IgD-negative memory B cell (primary cell): ENCODE results near the gene PNMA1. TPM values are rescaled to one million over a fixed set of nuclear protein-coding genes. Genes with fewer than 3 reads are reported as not detected.

ENCODE experiments used
- H3K27ac Mint-ChIP-seq, 3 donors: one replicate each; pipeline ENCODE4 v1.8.0; 2020 to 2022; ENCODE audit warnings: mild to moderate bottlenecking in 3 of 3, mixed read lengths in 3 of 3, moderate library complexity in 1 of 3
- H3K27me3 Mint-ChIP-seq: one replicate; pipeline ENCODE4 v1.8.0; 2021; ENCODE audit warnings: mixed read lengths
- H3K36me3 Mint-ChIP-seq: one replicate; pipeline ENCODE4 v1.8.0; 2020; ENCODE audit warnings: mild to moderate bottlenecking, mixed read lengths
- H3K4me1 Mint-ChIP-seq, 3 donors: one replicate each; pipeline ENCODE4 v1.8.0; 2020 to 2022; ENCODE audit warnings: mixed read lengths in 3 of 3, mild to moderate bottlenecking in 1 of 3
- H3K4me3 Mint-ChIP-seq, 4 donors: one replicate each; pipeline ENCODE4 v1.8.0; 2020 to 2022; ENCODE audit warnings: mild to moderate bottlenecking in 4 of 4, mixed read lengths in 4 of 4, moderate library complexity in 3 of 4
- H3K9me3 Mint-ChIP-seq, 3 donors: one replicate each; pipeline ENCODE4 v1.8.0; 2020 to 2021; ENCODE audit warnings: mixed read lengths in 3 of 3, mild to moderate bottlenecking in 1 of 3
- polyA plus RNA-seq: library from polyadenylated mRNA; unstranded; fragments of 300-500 nt; fragmentation: Illumina TruSeq; gene quantifications from one replicate; pipeline ENCODE4 v1.2.3, GENCODE V29; 2021

Gene PNMA1
- polyA plus RNA-seq, 1 donor from 2014 or later = 20.9 TPM

DNA sequence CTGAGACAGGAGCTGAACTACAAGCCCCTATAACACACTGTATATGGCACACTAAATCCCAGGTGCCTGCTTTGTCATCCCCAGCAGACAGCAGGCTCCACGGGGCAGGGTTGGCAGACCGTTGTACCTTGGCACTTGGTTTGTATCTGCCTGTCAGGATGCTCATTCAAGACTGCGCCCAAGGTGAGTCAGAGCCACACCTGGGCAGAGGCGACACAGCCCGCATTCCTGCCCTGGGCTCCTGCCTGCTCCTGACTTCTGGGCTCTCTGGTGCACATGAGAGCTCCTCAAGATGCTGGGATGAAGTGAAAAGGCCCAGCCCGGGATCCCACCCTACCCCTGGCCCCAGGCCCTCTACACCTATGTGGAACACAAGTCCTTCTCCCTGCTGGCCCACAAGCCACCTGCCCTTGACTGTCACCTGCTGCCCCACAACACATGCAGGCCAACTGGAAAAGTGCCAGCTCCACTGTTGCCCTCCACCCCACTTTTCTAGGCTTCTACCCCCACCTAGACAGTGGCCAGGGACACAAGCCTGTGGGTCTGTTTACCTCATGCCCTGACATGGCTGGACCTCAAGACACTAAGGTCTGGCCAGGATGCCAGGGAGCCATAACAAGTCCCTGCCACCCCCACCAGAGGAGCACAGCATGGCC lies 30.8 kb upstream of the PNMA1 start:
- H3K4me1 Mint-ChIP-seq = peaks cover 69 to 87% (median 77%) of the 10 kb centered on the region in 3 donors
- H3K4me3 Mint-ChIP-seq = peak overlapping the region; percentile 48 to 90 (median 78)
- peak overlapping the region; percentile 3 to 93 (median 87) for H3K27ac Mint-ChIP-seq
- H3K36me3 Mint-ChIP-seq = no peaks in the 10 kb centered on the region
- H3K9me3 Mint-ChIP-seq = no peaks in the 10 kb centered on the region
- no peaks in the 10 kb centered on the region for H3K27me3 Mint-ChIP-seq

DNA sequence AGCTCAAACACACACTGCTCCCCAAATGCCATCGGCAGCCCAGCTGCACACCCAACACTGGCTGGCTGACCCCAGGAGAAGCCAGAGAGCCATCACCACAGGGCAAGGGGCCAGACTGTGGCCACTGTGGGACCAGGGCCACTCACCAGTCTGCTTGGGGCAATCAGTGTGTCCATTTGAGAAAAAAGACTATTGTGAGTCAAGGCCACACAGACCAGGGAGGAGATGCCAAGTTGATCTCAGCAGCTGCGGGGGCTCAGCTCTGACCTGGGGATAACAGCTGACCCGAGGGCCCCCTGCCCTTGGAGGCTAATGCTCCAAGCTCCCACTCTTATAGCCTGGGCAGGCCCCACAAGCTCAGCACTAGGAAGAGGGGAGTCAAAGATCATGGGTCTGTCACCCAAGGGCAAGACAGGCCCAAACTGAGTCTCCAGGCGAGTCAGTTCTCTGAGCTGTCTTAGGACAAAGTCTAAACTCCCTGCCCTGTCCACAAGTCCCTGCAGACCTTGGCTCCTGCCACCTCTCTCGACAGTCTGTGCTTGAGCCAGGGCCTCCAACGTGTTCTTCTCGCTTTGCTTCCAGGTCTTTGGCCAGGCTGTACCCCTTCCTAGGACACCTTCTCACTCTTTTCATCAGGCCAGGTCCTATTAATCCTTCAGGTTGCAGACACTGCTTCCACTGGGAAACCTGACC lies 30.1 kb upstream of the PNMA1 start:
- H3K36me3 Mint-ChIP-seq = no peaks in the 10 kb centered on the region
- peaks cover 64 to 81% (median 71%) of the 10 kb centered on the region in 3 donors for H3K4me1 Mint-ChIP-seq
- no peaks in the 10 kb centered on the region for H3K9me3 Mint-ChIP-seq
- no peaks in the 10 kb centered on the region for H3K27me3 Mint-ChIP-seq
- H3K4me3 Mint-ChIP-seq = peak overlapping the region; percentile 48 to 90 (median 78)
- peak overlapping the region; percentile 87 to 95 (median 93) for H3K27ac Mint-ChIP-seq

DNA sequence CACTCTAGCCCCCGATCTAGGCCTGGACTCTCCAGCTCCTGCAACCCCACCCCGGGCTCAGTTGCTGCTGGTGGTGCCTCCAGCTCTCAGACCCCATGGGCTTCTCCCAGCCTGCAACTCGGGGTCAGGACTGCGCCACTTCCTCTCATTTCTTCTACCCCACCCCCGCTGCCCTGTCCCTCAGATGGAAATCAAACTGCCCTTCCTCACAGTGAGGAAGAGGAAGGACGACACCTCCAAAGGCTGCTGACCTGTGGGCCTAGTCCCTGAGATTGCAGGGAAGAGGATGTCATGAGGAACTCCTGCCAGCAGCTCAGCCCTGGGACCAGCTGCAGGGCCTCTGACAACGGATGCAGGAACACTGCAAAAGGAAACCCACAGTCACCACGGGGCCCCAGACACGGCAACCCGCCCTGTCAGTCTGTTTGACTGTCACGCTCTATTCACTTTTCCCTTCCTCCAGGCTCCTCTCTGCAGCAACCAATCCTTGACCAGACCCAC lies 29.3 kb upstream of the PNMA1 start:
- peak overlapping the region; percentile 68 to 90 (median 86) for H3K4me3 Mint-ChIP-seq
- H3K27me3 Mint-ChIP-seq = no peaks in the 10 kb centered on the region
- H3K27ac Mint-ChIP-seq = peak overlapping the region; percentile 87 to 95 (median 93)
- H3K36me3 Mint-ChIP-seq = no peaks in the 10 kb centered on the region
- H3K4me1 Mint-ChIP-seq = peaks cover 58 to 76% (median 65%) of the 10 kb centered on the region in 3 donors
- no peaks in the 10 kb centered on the region for H3K9me3 Mint-ChIP-seq

DNA sequence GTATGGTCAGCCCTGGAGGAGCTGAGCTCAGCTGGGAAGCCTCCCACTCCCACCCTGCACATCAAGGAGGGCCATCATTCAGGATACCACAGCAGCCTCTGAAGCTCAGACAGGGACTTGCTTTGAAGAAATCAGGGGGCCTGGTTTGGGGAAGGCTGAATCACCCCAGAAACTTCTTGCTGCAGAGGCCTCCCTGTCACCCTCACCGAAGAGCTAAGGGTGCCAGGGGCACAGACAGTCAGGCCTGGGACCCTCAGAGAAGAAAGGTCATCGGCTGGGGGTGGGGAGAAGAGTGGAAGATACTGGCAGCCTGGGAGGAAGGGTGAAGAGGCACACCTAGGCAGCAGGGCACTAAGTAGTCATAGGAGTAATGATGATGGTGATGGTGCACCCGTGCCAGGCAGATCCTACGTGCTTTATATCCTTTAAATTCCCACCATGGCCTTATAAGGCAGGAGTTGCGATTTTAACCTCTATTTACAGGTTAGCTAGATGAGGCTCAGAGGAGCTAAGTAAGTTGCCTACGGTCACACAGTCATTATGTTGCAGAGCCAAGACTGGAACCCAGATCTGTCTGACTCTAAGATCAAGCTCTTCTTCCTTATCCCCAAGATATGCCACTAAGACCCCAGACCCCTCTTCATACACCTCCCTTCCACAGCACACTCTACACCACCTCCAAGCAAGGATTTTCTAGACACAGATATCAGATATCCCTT lies 28.5 kb upstream of the PNMA1 start:
- Mint-ChIP-seq H3K9me3 (no peaks in the 10 kb centered on the region), H3K4me1 (peaks cover 52 to 68% (median 58%) of the 10 kb centered on the region in 3 donors), H3K27me3 (no peaks in the 10 kb centered on the region), H3K27ac (peak overlapping the region; percentile 87 to 95 (median 93)), H3K4me3 (peak overlapping the region; percentile 68 to 90 (median 86)), H3K36me3 (no peaks in the 10 kb centered on the region)

DNA sequence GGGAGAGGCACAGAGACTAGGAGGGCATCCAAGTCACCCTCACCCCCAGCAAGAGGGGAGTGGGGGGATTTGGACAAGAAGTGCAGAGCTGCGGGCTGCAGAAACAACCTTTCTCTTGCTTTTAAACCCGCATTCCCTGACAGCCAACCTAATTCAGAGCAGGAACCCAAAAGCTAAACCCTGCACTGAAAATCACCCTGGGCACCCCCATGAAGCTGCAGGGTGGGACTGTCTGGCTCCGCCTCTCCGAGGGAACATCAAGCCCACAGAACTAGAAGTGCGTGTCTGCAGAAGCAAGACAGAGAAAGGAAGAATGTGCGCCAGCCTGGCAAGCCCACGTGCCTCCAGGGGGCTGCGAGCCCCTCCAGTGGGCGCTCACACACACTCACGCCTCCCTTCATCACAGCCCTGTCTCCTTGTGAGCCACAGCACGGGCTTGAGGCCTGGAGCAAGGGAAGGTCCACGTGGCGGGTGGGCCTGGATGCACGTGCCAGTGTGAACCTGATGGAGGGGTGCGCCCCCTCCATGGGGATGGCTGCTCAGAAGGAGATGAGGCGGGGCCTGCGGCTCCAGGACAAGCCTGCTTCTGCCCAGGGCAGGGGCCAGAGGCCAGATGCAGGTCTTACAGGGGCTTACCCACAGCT lies 27.8 kb upstream of the PNMA1 start:
- Mint-ChIP-seq H3K36me3 (no peaks in the 10 kb centered on the region), H3K27ac (peak overlapping the region; percentile 87 to 93 (median 92)), H3K4me3 (peak overlapping the region; percentile 68 to 90 (median 86)), H3K27me3 (no peaks in the 10 kb centered on the region), H3K9me3 (no peaks in the 10 kb centered on the region), H3K4me1 (peaks cover 45 to 61% (median 53%) of the 10 kb centered on the region in 3 donors)

DNA sequence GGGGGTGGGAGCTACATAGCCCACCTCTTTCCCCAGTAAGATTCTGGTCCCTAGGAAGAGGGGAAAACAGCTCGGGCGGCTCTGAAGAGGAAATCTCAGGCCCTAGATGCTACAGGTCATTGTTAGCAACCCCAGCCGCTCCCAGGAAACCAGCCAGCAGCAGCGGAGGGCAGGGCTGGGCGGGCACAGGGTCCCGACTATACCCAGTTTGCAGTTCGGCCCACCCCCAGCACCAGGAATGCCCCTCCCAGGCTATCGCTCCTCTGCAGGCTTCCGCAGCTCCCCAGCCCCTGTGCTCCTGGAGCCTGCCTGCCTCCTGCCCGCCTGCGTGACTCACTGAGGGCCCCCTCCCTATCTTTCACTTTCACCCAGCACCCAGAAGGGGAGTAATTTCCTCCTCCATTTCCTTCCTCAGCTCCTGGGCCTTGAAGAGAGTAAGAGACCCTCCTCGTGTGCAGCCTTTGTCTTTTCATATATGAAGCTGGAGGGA lies 27.2 kb upstream of the PNMA1 start:
- Mint-ChIP-seq H3K27ac (peak overlapping the region; percentile 87 to 92 (median 87)), H3K27me3 (no peaks in the 10 kb centered on the region), H3K4me3 (peak overlapping the region; percentile 68 to 89 (median 85)), H3K4me1 (peaks cover 44 to 55% (median 48%) of the 10 kb centered on the region in 3 donors), H3K9me3 (no peaks in the 10 kb centered on the region), H3K36me3 (no peaks in the 10 kb centered on the region)

DNA sequence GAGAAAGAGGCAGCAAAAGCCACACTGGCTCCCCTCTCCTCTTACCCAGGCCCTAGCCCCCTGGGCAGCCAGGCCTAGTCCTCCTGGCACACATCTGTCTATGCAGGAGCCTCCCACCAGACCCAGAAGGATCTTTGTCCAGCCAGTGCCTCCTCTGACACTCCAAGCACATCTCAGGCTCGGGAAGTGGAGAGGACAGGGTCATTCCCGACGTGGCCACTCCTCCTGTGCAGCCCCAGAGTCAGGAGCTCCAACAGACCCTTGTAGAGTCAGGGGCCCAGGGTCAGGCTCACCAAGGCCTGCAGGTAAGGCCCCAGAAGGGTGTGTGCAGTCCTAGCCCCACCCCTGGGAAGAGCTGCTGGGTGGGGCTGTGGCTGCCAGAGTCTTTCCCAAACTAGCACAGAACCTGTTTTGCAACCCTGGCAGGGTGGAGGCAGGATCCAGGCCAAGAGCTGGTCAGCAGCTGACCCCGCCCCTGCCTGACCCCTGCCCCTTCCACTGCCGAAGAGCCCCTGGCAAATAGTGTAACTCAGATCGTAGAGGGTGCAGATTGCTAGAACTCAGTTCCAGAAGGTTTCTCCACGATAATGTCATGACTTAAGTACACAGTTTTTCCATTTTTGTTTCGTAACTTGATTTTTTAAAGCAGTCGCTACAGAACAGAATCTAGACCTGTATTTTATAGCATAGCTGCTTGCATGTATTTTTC lies 26.6 kb upstream of the PNMA1 start:
- peaks cover 44 to 52% (median 45%) of the 10 kb centered on the region in 3 donors for H3K4me1 Mint-ChIP-seq
- H3K27ac Mint-ChIP-seq = peak overlapping the region; percentile 39 to 92 (median 87)
- no peaks in the 10 kb centered on the region for H3K27me3 Mint-ChIP-seq
- H3K36me3 Mint-ChIP-seq = no peaks in the 10 kb centered on the region
- peak overlapping the region; percentile 68 to 89 (median 85) for H3K4me3 Mint-ChIP-seq
- no peaks in the 10 kb centered on the region for H3K9me3 Mint-ChIP-seq

DNA sequence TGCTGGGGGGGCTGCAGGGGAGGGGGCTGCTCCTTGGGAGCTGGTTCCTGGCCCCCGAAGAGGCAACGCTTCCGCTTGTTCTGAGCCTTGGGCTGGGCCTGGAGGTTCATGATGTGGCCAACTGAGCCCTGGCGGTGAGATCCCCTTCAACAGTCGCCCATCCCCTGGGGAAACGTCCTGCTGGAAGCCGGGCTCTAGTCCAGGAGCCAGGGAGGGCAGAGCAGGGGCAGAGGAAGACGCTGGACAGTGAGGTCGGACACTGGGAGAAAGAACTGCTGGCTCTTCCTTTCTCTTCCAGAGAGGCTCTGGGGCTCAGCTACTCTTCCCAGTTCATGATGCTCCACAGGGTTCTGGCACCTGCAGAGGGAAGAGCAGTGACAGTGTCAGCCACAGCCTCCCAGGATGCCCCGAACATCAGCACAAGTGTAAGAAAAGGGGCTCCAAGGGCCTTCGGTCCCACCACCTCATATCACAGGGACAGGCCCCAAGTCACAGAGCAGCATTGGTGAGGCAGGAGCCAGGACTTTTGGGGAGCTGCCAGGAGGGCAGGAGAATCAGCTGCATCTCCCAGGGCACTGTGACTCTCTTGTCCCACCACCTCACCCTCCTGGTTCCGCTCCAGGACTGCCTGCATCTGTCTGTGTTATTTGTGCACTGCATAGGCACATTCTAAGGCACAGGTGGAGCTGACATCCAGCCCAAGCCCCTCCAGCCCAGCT lies 25.9 kb upstream of the PNMA1 start:
- Mint-ChIP-seq H3K27ac (peak overlapping the region; percentile 13 to 87 (median 23)), H3K4me3 (peak overlapping the region in 2 of 4 donors; percentile 51 to 68), H3K27me3 (no peaks in the 10 kb centered on the region), H3K36me3 (no peaks in the 10 kb centered on the region), H3K4me1 (peaks cover 38 to 44% (median 41%) of the 10 kb centered on the region in 3 donors), H3K9me3 (no peaks in the 10 kb centered on the region)

DNA sequence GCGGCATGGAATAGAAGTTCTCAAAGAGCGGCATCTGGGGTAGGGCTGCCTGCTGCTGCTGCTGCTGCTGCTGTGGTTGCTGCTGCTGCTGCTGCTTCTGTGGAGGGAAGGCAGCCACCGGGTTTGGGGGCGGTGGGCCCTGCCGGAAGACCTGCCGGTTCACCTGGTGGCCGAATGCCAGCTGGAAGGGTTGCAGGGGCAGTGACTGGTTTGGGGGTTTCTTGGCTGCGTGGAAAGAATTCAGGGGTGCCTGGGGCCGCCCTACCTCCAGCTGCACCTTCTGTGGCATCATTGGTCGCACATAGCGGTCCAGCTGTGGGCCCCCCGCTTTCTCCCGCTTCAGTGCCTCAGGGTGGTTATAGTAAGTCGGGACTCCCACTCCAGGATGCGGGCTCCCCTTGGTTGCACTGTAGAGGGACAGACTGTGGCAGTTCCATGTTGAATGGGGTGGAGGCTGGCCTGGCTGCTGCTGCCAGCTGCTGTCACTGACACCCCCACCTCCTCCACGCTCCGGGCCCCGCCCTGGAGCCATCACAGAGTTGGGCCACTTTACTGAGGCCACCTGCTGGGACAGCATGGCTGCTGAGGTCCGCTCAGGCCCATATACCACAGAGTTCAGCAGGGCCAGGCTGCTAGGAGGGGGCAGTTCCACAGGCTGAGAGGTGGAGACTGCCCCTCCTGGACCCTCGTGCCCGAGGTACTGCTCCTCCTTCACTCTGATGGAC lies 25.2 kb upstream of the PNMA1 start:
- Mint-ChIP-seq H3K27ac (peak overlapping the region in 1 of 3 donors; percentile 67), H3K9me3 (no peaks in the 10 kb centered on the region), H3K4me3 (peak overlapping the region in 1 of 4 donors; percentile 34), H3K36me3 (peaks cover 3% of the 10 kb centered on the region), H3K27me3 (no peaks in the 10 kb centered on the region), H3K4me1 (peaks cover 34 to 38% (median 36%) of the 10 kb centered on the region in 3 donors)

DNA sequence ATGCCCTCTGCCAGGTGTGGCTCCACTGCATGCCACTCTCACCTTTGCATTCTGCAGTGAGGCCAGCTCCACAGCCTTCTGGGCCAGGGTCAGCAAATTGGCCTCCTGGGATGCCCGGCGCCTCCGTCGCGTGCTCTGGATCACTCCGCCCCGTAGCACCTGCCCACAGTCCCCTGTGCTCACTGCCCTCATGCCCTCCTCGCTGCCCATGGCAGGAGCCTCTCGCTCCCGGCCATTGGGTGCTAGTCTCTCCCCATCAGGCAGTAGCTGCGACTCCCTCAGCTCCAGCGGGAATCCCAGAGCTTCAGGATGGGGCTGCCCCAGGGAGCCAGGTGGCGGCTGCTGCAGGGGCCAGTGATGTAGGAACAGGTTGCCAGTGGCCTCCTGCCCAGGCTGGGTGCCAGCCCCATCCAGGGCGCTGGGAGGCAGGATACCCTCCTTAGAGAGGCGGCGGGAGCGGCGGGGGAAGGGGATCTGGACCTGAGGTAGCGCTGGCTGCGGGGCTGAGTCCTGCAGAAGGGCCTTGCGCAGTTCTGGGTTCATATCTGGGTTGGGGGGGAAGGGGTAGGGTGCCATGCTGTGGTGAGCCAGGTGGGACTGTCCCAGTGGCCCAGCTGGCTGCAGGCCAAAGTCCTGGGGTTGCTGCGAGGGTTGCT lies 24.5 kb upstream of the PNMA1 start:
- peak overlapping the region in 2 of 3 donors; percentile 51 to 59 for H3K27ac Mint-ChIP-seq
- peaks cover 3% of the 10 kb centered on the region for H3K36me3 Mint-ChIP-seq
- no peaks in the 10 kb centered on the region for H3K27me3 Mint-ChIP-seq
- peak overlapping the region in 1 of 4 donors; percentile 34 for H3K4me3 Mint-ChIP-seq
- H3K4me1 Mint-ChIP-seq = peaks cover 29 to 32% (median 31%) of the 10 kb centered on the region in 3 donors
- no peaks in the 10 kb centered on the region for H3K9me3 Mint-ChIP-seq

DNA sequence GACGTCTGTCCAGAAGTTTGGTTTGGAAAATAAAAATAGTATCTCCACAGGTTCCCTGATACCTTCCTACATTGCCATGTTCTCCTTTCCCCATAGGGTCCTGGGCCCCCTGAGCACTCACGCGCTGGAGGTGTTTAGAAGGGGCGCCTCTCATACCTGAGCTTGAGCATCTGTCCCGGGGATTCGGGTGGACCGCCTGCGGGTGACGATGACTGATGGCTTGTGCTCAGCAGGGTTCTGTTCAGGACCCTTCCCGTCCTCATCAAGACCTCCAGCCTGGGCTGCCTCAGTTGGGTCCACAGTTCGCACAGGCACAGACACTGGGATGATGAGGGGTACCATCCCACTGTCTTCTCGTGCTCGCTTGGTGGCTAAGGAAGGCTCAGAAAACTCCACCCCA lies 22.7 kb upstream of the PNMA1 start:
- H3K9me3 Mint-ChIP-seq = no peaks in the 10 kb centered on the region
- H3K27ac Mint-ChIP-seq = peak overlapping the region in 2 of 3 donors; percentile 10 to 82
- peaks cover 3% of the 10 kb centered on the region for H3K36me3 Mint-ChIP-seq
- no peak overlapping the region for H3K4me3 Mint-ChIP-seq
- H3K4me1 Mint-ChIP-seq = peaks cover 11 to 18% (median 15%) of the 10 kb centered on the region in 3 donors
- no peaks in the 10 kb centered on the region for H3K27me3 Mint-ChIP-seq

DNA sequence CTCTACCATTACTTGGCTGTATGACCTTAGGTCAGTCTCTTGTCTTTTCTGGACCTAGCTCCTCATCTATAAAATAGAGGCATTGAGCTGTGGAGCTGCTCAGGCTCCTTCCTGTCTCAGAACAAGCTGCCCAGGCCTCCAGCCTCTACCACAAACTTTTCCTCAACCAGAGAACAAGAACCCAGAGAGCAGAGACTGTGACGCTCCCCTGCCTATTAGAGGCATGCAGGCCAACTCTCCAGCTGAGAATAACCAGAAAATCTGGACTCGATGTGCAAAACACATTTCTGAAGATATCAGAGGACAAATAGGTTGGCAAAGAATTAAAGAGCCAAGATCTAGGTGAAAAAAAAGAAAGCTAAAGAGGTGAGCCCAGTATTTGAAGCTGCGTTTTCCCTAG lies 17.8 kb upstream of the PNMA1 start:
- no peak overlapping the region for H3K4me3 Mint-ChIP-seq
- H3K27me3 Mint-ChIP-seq = no peaks in the 10 kb centered on the region
- H3K36me3 Mint-ChIP-seq = peaks cover 3% of the 10 kb centered on the region
- H3K9me3 Mint-ChIP-seq = peaks cover 0 to 2% (median 0%) of the 10 kb centered on the region in 3 donors
- peaks cover 8 to 23% (median 13%) of the 10 kb centered on the region in 3 donors for H3K4me1 Mint-ChIP-seq
- peak overlapping the region in 1 of 3 donors; percentile 68 for H3K27ac Mint-ChIP-seq
